Thyroid gland (tissue), 4 donors: Measurements from ENCODE around the gene THRSP. TPM values are rescaled to one million over a fixed set of nuclear protein-coding genes. Genes with fewer than 3 reads are reported as not detected.

Experiments used
- DNase-seq, 2 donors: peaks; one replicate each; pipeline ENCODE4 v3.0.0-alpha.2; 2019
- H3K27ac ChIP-seq, 3 donors: fragments of 200-600 bp; sonication (generic); 1 replicate in 2 of 3; 2 replicates in 1 of 3; pipeline ENCODE4 v1.5.1; 2016 to 2019; ENCODE audit warnings: mild to moderate bottlenecking in 1 of 3, moderate library complexity in 1 of 3
- H3K27me3 ChIP-seq: fragments of 200-600 bp; sonication (generic); one replicate; pipeline ENCODE4 v1.5.1; 2019
- H3K36me3 ChIP-seq, 2 donors: fragments of 200-600 bp; sonication (generic); one replicate each; pipeline ENCODE4 v1.5.1; 2016 to 2019
- H3K4me1 ChIP-seq, 2 donors: fragments of 200-600 bp; sonication (generic); one replicate each; pipeline ENCODE4 v1.5.1; 2017 to 2019
- H3K4me3 ChIP-seq, 3 donors: fragments of 200-600 bp; sonication (generic); replicated peaks in 1 of 3; 1 replicate in 2 of 3; 2 replicates in 1 of 3; pipeline ENCODE4 v1.5.1; 2016; ENCODE audit warnings: mild to moderate bottlenecking in 1 of 3
- H3K9me3 ChIP-seq: fragments of 200-600 bp; sonication (generic); one replicate; pipeline ENCODE4 v1.5.1; 2017
- POLR2A ChIP-seq, 2 donors: fragments of 450-650 bp; IDR thresholded peaks; one replicate each; pipeline ENCODE4 v1.6.1; 2017; ENCODE audit warnings: antibody characterized with exemption in 2 of 2, mild to moderate bottlenecking in 2 of 2, moderate library complexity in 1 of 2
- WGBS, 2 donors: methylation state at CpG; one replicate each; pipeline ENCODE4 v1.1.5; 2017; 5-methylcytosine and 5-hydroxymethylcytosine counted together
- intact Hi-C: fragments of 100-400 bp; cut with DNase I; formaldehyde crosslinking; loops from one replicate; pipeline ENCODE4 v1.15.1; 2023
- total RNA-seq, 4 donors: library from RNA; depleted of rRNA; stranded (reverse); fragments of >200 nt; gene quantifications; one replicate each; pipeline ENCODE4 v1.2.3, GENCODE V29; 2016
- TF ChIP-seq, protein P1 (sequence below), 6 experiments: fragments of 200-600 bp in 3 of 6; fragments of 450-650 bp in 3 of 6; sonication (generic) in 3 of 6; IDR thresholded peaks; one replicate each; pipeline ENCODE4 v1.5.1; 2016 to 2019; ENCODE audit warnings: antibody characterized with exemption in 6 of 6, mild to moderate bottlenecking in 2 of 6, inconsistent platforms in 1 of 6, moderate library complexity in 1 of 6

Gene THRSP
- total RNA-seq, 4 donors from 2014 or later = 0.67 to 7.2 (median 2.8) TPM; not detected in 1

- Histone ChIP-seq H3K27me3 (no peaks in the 10 kb centered on the region), H3K27ac (peak within 1 kb of the TSS; percentile 92 to 97 (median 95)), H3K4me1 (peaks cover 28 to 42% of the 10 kb centered on the region in 2 donors), H3K9me3 (no peaks in the 10 kb centered on the region), H3K36me3 (no peaks in the 10 kb centered on the region), H3K4me3 (peak within 1 kb of the TSS; percentile 61 to 97 (median 88))
- peak in 1 of 2 donors; percentile 80 for TF ChIP-seq POLR2A (IDR thresholded peaks at IDR 0.05)
- TF ChIP-seq, protein P1, sequence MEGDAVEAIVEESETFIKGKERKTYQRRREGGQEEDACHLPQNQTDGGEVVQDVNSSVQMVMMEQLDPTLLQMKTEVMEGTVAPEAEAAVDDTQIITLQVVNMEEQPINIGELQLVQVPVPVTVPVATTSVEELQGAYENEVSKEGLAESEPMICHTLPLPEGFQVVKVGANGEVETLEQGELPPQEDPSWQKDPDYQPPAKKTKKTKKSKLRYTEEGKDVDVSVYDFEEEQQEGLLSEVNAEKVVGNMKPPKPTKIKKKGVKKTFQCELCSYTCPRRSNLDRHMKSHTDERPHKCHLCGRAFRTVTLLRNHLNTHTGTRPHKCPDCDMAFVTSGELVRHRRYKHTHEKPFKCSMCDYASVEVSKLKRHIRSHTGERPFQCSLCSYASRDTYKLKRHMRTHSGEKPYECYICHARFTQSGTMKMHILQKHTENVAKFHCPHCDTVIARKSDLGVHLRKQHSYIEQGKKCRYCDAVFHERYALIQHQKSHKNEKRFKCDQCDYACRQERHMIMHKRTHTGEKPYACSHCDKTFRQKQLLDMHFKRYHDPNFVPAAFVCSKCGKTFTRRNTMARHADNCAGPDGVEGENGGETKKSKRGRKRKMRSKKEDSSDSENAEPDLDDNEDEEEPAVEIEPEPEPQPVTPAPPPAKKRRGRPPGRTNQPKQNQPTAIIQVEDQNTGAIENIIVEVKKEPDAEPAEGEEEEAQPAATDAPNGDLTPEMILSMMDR (IDR thresholded peaks at IDR 0.05) = peak in 1 of 6 experiments; percentile 21
- intact Hi-C loops = loop anchor here (10.0 kb wide), 1 partner anchor 345 kb away; no protein-coding TSS in a partner anchor
- 0% methylated on average over 37 of the region's 68 CpGs for WGBS, 2 donors
- DNase-seq = peak; percentile 82 to 83
These were observed 15.8 kb downstream of the THRSP start, which contains the start of gene NDUFC2 for GRCh38 chr11:78079232-78080083. NDUFC2 (minus strand) TSS chr11:78079862; CDS start chr11:78079744, 118 bp downstream.

DNA sequence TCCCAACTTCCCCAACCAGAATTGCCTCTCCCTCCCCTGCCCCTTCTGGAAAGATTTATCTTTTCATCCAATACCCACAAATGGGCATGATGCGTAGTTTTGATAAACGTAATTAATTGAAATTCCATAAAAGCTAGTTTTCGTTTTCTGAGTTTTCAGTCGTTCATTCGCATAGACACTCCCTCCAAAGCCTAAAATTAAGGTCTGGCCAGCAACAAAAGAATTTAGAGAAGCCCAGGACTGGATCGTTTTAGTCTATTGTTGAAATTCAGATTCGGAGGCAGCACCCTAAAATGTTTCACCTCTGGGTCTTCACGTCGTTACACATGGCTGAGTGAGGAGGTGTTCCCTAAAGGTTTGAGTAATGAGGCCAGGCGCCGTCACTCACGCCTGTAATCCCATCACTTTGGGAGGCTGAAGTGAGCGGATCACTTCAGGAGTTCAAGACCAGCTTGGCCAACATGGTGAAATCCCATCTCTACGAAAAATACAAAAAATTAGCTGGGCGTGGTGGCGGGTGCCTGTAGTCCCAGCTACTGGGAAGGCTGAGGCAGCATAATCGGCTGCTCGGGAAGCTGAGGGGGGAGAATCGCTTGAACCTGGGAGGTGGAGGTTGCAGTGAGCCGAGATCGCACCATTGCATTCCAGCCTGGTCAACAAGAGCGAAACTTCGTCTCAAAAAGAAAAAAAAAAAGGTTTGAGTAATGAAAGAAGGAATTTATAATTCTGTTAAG is 16.6 kb downstream of the THRSP start:
- H3K36me3 ChIP-seq = no peaks in the 10 kb centered on the region
- TF ChIP-seq POLR2A (IDR thresholded peaks at IDR 0.05) = no peak
- TF ChIP-seq, protein P1 (IDR thresholded peaks at IDR 0.05) = no peak
- H3K9me3 ChIP-seq = no peaks in the 10 kb centered on the region
- peak overlapping the region; percentile 92 to 97 (median 95) for H3K27ac ChIP-seq
- H3K27me3 ChIP-seq = no peaks in the 10 kb centered on the region
- no peak for DNase-seq
- WGBS, 2 donors = 61 to 64% methylated on average over 23 of the region's 23 CpGs
- intact Hi-C loops = loop anchor here (10.0 kb wide), 1 partner anchor 345 kb away; no protein-coding TSS in a partner anchor
- peaks cover 24 to 35% of the 10 kb centered on the region in 2 donors for H3K4me1 ChIP-seq
- H3K4me3 ChIP-seq = peak overlapping the region; percentile 61 to 97 (median 88)

GRCh38 chr11:78080818-78081495 is 17.3 kb downstream of the THRSP start:
- Histone ChIP-seq H3K4me1 (peaks cover 24 to 30% of the 10 kb centered on the region in 2 donors), H3K4me3 (no peak overlapping the region), H3K27ac (no peak overlapping the region), H3K36me3 (no peaks in the 10 kb centered on the region), H3K27me3 (no peaks in the 10 kb centered on the region), H3K9me3 (no peaks in the 10 kb centered on the region)
- no peak for DNase-seq
- intact Hi-C loops = loop anchor here (10.0 kb wide), 1 partner anchor 344 kb away; no protein-coding TSS in a partner anchor
- TF ChIP-seq POLR2A (IDR thresholded peaks at IDR 0.05) = no peak
- TF ChIP-seq, protein P1 (IDR thresholded peaks at IDR 0.05) = no peak
- WGBS, 2 donors = 87 to 88% methylated on average over 11 of the region's 11 CpGs

DNA sequence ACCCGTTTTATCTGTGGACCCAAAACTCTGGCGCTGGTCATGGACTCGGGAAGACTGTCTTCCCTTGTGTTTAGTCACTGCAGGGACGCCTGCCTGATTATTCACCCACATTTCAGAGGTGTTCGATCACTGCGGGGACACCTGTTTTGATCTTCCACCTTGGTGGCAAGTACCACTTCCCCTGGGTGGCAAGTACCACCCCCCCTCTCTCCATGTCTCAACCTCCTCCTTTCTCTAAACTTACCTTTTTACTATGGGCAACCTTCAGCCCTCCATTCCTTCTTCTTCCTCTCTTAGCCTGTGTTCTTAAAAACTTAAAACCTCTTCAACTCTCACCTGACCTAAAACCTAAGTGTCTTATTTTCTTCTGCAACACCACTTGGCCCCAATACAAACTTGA is 17.9 kb downstream of the THRSP start:
- intact Hi-C loops = loop anchor here (10.0 kb wide), 1 partner anchor 343 kb away; no protein-coding TSS in a partner anchor
- 63 to 73% methylated on average over 6 of the region's 6 CpGs for WGBS, 2 donors
- H3K4me3 ChIP-seq = no peak overlapping the region
- H3K4me1 ChIP-seq = peaks cover 22 to 26% of the 10 kb centered on the region in 2 donors
- no peak overlapping the region for H3K27ac ChIP-seq
- no peaks in the 10 kb centered on the region for H3K9me3 ChIP-seq
- no peaks in the 10 kb centered on the region for H3K36me3 ChIP-seq
- H3K27me3 ChIP-seq = no peaks in the 10 kb centered on the region
- TF ChIP-seq POLR2A (IDR thresholded peaks at IDR 0.05) = no peak
- TF ChIP-seq, protein P1 (IDR thresholded peaks at IDR 0.05) = no peak
- DNase-seq = no peak
